Peyer's patch (tissue), 4 donors: Measurements from ENCODE around the gene ABCD2.

Source experiments
- CTCF ChIP-seq, 6 experiments: fragments of 450-650 bp in 4 of 6; fragments of 200-600 bp in 2 of 6; sonication (generic) in 1 of 6; IDR thresholded peaks; one replicate each; pipeline ENCODE4 v1.5.1; 2017 to 2019; ENCODE audit warnings: antibody characterized with exemption in 6 of 6, mild to moderate bottlenecking in 3 of 6, moderate library complexity in 1 of 6
- POLR2A ChIP-seq, 2 donors: fragments of 450-650 bp; IDR thresholded peaks; one replicate each; pipeline ENCODE4 v1.5.1; 2017; ENCODE audit warnings: antibody characterized with exemption in 2 of 2, mild to moderate bottlenecking in 2 of 2, moderate library complexity in 2 of 2

GRCh38 chr12:39526974-39527373 lies 92.6 kb downstream of the ABCD2 start:
- TF ChIP-seq CTCF (IDR thresholded peaks at IDR 0.05) (no peak), POLR2A (IDR thresholded peaks at IDR 0.05) (no peak)
